NCI-H345 treated with DMSO at 0.1 percent for 48 hours (cell line): ENCODE results near the gene COG3.

Experiments
- DNase-seq: peaks from one replicate; lab custom pipeline; 2025; ENCODE audit not compliant: unreplicated experiment; lab: John Stamatoyannopoulos, UW

Gene COG3

GRCh38 chr13:45447050-45447661, 17.6 kb upstream of the COG3 start:
- DNase-seq: no peak

GRCh38 chr13:45448965-45449559, 15.7 kb upstream of the COG3 start:
- DNase-seq: no peak

GRCh38 chr13:45451282-45451681, 13.5 kb upstream of the COG3 start:
- no peak for DNase-seq

GRCh38 chr13:45454204-45454603, 10.5 kb upstream of the COG3 start:
- no peak for DNase-seq

- no peak for DNase-seq
Measured at GRCh38 chr13:45456196-45456972, 8.4 kb upstream of the COG3 start.

GRCh38 chr13:45464141-45464686, 525 bp upstream of the COG3 start:
- DNase-seq: no peak

DNA sequence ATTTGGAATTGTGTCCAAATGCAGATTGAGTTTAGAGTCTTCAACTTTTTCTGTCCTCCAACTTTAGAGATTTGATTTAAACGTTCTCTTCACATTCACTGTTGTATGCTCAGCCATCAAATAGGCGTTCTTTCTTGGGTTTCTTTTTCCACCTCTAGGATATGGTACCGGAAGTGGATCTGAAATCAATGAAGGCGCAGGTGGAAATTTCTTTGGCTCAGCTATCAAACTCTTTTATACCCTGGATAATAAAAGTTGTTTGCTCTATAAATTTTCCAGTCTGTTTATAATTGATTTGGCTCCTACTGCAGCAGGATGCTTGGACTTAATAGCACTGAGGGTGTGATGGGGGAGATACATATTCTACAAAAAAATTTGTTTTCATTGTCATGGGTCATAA, 1.6 kb downstream of the COG3 start:
- DNase-seq: no peak

DNA sequence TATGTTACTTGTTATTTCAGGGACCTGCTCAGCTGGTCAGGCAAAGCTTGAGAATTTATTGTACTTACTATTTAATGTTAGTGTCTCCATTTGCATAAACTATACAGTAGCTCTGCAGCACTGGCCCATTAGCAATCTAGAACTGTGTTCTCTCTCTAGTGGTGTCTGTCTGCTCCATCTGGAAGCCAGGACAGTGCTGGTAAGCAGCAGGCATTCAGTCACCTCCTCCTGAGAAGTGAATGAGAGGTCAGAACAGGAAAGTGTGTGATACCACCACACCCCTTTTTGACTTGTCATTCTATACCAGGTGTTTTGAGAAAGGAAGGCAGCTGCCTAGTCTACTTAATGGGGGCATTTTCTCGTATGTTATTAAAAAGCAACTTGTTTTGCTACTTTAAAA, 3.9 kb downstream of the COG3 start:
- DNase-seq: no peak

GRCh38 chr13:45472171-45472705, 7.5 kb downstream of the COG3 start:
- DNase-seq: no peak

DNA sequence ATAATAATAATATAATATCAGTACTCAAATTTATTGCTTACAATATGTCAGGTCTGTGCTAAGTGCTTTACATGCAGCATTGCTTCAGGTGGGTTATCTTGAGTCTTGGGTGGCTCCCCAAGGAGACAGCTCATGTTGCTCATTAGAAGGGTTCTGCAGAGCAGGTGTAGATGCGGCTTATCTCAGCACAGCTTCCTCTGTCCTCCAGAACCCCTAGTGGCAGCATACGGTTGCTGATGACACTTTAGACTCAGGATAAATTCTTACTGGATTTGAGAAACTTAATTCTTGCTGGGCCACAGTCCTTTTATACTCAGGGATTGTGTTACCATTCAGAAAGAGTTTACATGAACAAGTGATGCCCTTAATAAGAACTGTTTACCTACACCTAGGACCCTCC, 8.9 kb downstream of the COG3 start:
- DNase-seq: no peak

DNA sequence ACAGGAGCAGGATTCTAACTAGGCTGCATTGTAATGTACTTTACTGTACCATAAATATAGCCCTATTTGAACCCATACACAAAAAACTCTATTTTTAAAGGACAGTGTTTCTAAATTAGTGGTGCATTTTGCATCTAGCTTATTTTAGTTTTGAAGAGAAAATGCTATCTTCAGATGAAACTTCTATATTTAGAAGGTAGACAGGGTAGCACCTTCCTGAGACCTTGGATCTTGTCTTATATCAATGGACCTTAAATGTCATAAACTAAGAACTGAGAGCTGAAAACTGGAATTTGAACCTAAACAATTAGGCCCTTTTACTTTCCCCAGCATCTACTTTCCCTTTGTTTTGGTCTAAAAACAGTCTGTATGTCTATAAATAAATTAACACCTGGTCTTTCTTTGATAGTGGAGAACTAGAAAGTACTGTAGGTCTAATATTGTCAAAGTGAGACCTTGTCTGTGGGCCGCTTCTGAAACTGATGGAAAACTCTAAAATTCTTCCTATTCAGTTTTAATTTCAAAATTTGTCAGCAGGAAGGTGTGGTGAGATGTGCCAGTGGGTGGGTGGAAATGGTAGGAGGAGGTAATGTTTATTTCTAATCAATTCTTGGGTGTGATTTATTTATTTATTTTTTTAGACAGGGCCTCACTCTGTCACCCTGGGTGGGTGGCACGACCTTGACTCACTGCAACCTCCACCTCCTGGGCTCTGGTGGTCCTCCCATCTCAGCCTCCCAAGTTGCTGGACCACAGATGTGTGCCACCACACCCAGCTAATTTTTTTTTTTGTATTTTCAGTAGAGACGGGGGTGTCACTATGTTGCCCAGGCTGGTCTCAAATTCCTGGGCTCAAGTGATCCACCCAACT, 10.1 kb downstream of the COG3 start:
- no peak for DNase-seq

- DNase-seq: no peak
Measured at GRCh38 chr13:45479661-45480060, 14.9 kb downstream of the COG3 start.

- no peak for DNase-seq
Measured at GRCh38 chr13:45481688-45482087, 16.9 kb downstream of the COG3 start.

GRCh38 chr13:45482571-45483173, 17.9 kb downstream of the COG3 start:
- DNase-seq: no peak

GRCh38 chr13:45487604-45488003, 22.9 kb downstream of the COG3 start:
- DNase-seq: no peak

GRCh38 chr13:45490068-45490467, 25.3 kb downstream of the COG3 start:
- no peak for DNase-seq

DNA sequence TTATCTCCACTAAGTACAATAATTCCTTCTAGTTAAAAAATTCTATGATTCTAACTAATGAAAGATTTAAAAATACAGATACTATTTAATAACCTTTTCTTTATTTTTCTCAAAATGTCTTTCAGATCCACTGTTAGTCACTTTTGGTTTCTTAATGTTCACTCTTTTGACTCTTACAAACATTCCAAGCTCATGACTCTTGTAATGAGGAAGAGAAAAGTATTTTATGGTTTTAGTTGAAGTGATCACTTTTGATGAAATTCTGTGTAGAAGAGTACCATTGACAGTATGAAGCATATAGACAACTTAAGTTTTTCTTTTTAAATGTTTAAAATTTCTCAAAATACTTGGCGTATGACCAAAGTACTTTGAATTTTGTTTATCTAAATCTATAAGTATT, 27.8 kb downstream of the COG3 start:
- no peak for DNase-seq

GRCh38 chr13:45496942-45497341, 32.2 kb downstream of the COG3 start:
- DNase-seq: no peak

DNA sequence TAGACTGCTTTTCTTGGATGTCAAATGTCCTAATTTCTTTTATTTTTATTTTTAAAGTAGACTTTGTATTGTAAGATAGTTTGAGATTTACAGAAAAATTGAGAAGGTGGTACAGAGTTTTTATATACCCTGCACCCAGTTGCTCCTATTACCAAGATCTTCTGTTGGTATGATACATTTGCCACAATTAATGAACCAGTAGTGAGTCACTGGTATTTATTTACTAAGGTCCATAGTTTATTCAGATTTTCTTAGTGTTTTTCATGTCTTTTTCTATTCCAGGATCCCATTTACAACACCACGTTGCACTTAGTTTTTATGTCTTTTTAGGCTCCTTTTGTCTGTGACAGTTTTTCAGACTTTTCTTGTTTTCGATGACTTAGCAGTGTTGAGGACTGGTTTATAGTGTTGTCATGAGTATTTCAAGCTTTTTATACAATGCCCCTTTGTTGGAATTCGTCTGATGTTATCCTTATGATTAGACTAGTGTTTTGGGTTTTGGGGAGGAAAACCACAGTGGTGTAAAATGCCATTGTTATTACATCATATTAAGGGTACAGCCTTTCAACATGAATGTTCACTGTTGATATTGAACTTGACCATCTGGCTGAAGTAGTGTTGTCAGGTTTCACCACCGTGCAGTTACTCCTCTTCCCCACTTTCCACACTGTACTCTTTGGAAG, 35.9 kb downstream of the COG3 start:
- DNase-seq: no peak

- DNase-seq: no peak
Measured at GRCh38 chr13:45501175-45501526, 36.4 kb downstream of the COG3 start.
